ENCODE measurements around the gene RIMS1.

Gene RIMS1

GRCh38 chr6:72203983-72204382 lies 317.6 kb downstream of the RIMS1 start:
- no peak for TF ChIP-seq CTCF (IDR thresholded peaks at IDR 0.05)
- no peak for TF ChIP-seq ZFX (IDR thresholded peaks at IDR 0.05; ENCODE audit: borderline replicate concordance)
- H3K27ac ChIP-seq, result no peak overlapping the region

GRCh38 chr6:72205500-72205899 lies 319.1 kb downstream of the RIMS1 start:
- no peak overlapping the region for H3K27ac ChIP-seq
- TF ChIP-seq ZFX (IDR thresholded peaks at IDR 0.05; ENCODE audit: borderline replicate concordance) (no peak), CTCF (IDR thresholded peaks at IDR 0.05) (no peak)

- H3K27ac ChIP-seq, result no peak overlapping the region
- no peak for TF ChIP-seq CTCF (IDR thresholded peaks at IDR 0.05)
- no peak for TF ChIP-seq ZFX (IDR thresholded peaks at IDR 0.05; ENCODE audit: borderline replicate concordance)
Measured at GRCh38 chr6:72206606-72207005, 320.3 kb downstream of the RIMS1 start.

- no peak for TF ChIP-seq CTCF (IDR thresholded peaks at IDR 0.05)
- no peak for TF ChIP-seq ZFX (IDR thresholded peaks at IDR 0.05; ENCODE audit: borderline replicate concordance)
- peak overlapping the region; percentile 23 for H3K27ac ChIP-seq
Measured at GRCh38 chr6:72212686-72213085, 326.3 kb downstream of the RIMS1 start.

- H3K27ac ChIP-seq, result no peak overlapping the region
- TF ChIP-seq CTCF (IDR thresholded peaks at IDR 0.05) (no peak), ZFX (IDR thresholded peaks at IDR 0.05; ENCODE audit: borderline replicate concordance) (no peak)
Measured at GRCh38 chr6:72213654-72214053, 327.3 kb downstream of the RIMS1 start.

GRCh38 chr6:72216222-72217068 lies 330.1 kb downstream of the RIMS1 start:
- TF ChIP-seq CTCF (IDR thresholded peaks at IDR 0.05), result no peak
- no peak for TF ChIP-seq ZFX (IDR thresholded peaks at IDR 0.05; ENCODE audit: borderline replicate concordance)
- peak overlapping the region; percentile 74 for H3K27ac ChIP-seq

- TF ChIP-seq CTCF (IDR thresholded peaks at IDR 0.05) (no peak), ZFX (IDR thresholded peaks at IDR 0.05; ENCODE audit: borderline replicate concordance) (no peak)
- peak overlapping the region; percentile 74; the same call in 1 of the 2 replicates for H3K27ac ChIP-seq
Measured at GRCh38 chr6:72217626-72218025, 331.3 kb downstream of the RIMS1 start.
